ENCODE results near the gene FERD3L.

FERD3L gene

GRCh38 chr7:19097165-19098055 is 47.8 kb downstream of the FERD3L start:
- no peak for DNase-seq

- DNase-seq, result no peak
Observed at GRCh38 chr7:19095353-19095860, 49.8 kb downstream of the FERD3L start.
